H54 (cell line): Measurements from ENCODE around the gene MED25.

ENCODE experiments used
- DNase-seq: peaks from one replicate; pipeline ENCODE4 v3.0.0; 2011; ENCODE audit warnings: low spot score, mixed read lengths; ENCODE audit not compliant: insufficient read length
- FAIRE-seq: peaks from 3 replicates; lab custom pipeline; 2011; peaks lifted over from hg19 to GRCh38; lab: Jason Lieb, UNC
- POLR2A ChIP-seq: IDR thresholded peaks from 2 replicates; pipeline ENCODE4 v1.6.1; 2011; ENCODE audit warnings: low read depth, mild to moderate bottlenecking, low read length

MED25 gene

GRCh38 chr19:49833599-49833998 is 15.5 kb downstream of the MED25 start:
- no peak for TF ChIP-seq POLR2A
- DNase-seq (no peak), FAIRE-seq (no peak)

- no peak for TF ChIP-seq POLR2A
- DNase-seq: no peak
- no peak for FAIRE-seq
Measured at GRCh38 chr19:49835562-49835961, 17.5 kb downstream of the MED25 start.

- no peak for FAIRE-seq
- no peak for DNase-seq
- no peak for TF ChIP-seq POLR2A
Measured at GRCh38 chr19:49836176-49837008, 18.3 kb downstream of the MED25 start.

GRCh38 chr19:49837009-49837310 is 18.9 kb downstream of the MED25 start:
- DNase-seq (no peak), FAIRE-seq (no peak)
- TF ChIP-seq POLR2A: no peak

GRCh38 chr19:49837425-49837824 is 19.3 kb downstream of the MED25 start:
- DNase-seq (no peak), FAIRE-seq (no peak)
- no peak for TF ChIP-seq POLR2A

GRCh38 chr19:49838885-49839588 is 20.9 kb downstream of the MED25 start:
- FAIRE-seq (no peak), DNase-seq (no peak)
- TF ChIP-seq POLR2A: no peak

GRCh38 chr19:49839713-49840112 is 21.6 kb downstream of the MED25 start:
- FAIRE-seq: no peak
- DNase-seq: no peak
- TF ChIP-seq POLR2A: no peak

- no peak for TF ChIP-seq POLR2A
- DNase-seq (no peak), FAIRE-seq (no peak)
Measured at GRCh38 chr19:49840321-49840720, 22.2 kb downstream of the MED25 start.

- no peak for FAIRE-seq
- TF ChIP-seq POLR2A: no peak
Measured at GRCh38 chr19:49840736-49841249, 22.7 kb downstream of the MED25 start.

GRCh38 chr19:49843265-49843664 is 25.2 kb downstream of the MED25 start:
- FAIRE-seq (no peak), DNase-seq (no peak)
- no peak for TF ChIP-seq POLR2A

More at GRCh38 chr19:49840736-49841249, 22.7 kb downstream of the MED25 start:
- no peak for DNase-seq

- DNase-seq (no peak), FAIRE-seq (no peak)
- TF ChIP-seq POLR2A: no peak
Measured at GRCh38 chr19:49844138-49845095, 26.3 kb downstream of the MED25 start.

- TF ChIP-seq POLR2A: no peak
- FAIRE-seq (no peak), DNase-seq (no peak)
Measured at GRCh38 chr19:49845414-49845813, 27.3 kb downstream of the MED25 start.

GRCh38 chr19:49846408-49846807 is 28.3 kb downstream of the MED25 start:
- FAIRE-seq (no peak), DNase-seq (no peak)
- no peak for TF ChIP-seq POLR2A
